Measurements from ENCODE around the gene HTR3B. TPM values are rescaled to one million over a fixed set of nuclear protein-coding genes. Genes with fewer than 3 reads are reported as not detected.

The HTR3B gene
- total and polyA plus RNA-seq, 4 donors = 0.13 to 0.86 (median 0.79) TPM; not detected in 1

DNA sequence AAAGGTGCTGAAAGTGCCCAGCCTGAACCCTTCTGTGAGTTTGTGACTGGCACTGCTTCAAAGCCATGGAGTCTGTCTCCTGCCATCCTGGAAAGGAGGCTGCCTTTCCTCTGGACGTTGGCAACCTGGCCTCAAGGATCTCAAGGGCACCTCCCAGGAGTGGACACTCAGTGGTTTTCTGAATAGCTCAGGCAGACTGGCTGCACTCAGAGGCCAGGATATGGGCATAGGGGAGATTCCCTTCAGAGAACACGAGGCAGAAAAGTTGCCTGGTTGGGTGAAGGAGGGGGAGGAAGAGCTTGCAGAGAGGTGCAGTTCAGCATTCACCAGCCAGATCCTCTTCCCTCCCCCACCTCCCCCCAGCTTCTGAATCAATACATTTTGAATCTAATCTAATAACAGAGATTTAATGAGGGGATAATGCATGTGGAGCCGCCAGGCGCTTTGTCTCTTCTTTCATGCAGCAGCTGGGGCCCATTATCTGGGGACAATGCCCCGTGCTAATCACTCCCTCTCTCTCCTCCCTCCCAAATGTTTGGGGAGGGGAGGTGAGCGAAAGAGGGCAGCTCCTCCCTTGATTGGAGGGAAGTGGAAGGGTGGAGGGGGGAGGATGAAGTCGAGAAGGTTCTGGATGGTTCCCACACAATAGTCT lies 88.0 kb downstream of the HTR3B start:
- Histone ChIP-seq H3K9me3 (ENCODE audit: control insufficient read depth, insufficient read depth, low read length) (no peaks in the 10 kb centered on the region), H3K4me1 (ENCODE audit: control insufficient read depth, insufficient read depth, low read length) (peaks cover 8% of the 10 kb centered on the region), H3K27me3 (ENCODE audit: control insufficient read depth, insufficient read depth, low read length) (peaks cover 5% of the 10 kb centered on the region), H3K4me3 (ENCODE audit: low read depth, low read length) (no peak overlapping the region), H3K36me3 (ENCODE audit: control insufficient read depth, insufficient read depth, low read length) (no peaks in the 10 kb centered on the region), H3K27ac (ENCODE audit: low read depth, low read length) (no peak overlapping the region)
- peak in 2 of 6 donors; percentile 61 to 63 for DNase-seq (ENCODE audit: low read depth in 4 of 6, low spot score in 6 of 6)
- whole genome bisulfite sequencing (ENCODE audit: insufficient coverage) = 21% methylated on average over 1 of the region's 7 CpGs

DNA sequence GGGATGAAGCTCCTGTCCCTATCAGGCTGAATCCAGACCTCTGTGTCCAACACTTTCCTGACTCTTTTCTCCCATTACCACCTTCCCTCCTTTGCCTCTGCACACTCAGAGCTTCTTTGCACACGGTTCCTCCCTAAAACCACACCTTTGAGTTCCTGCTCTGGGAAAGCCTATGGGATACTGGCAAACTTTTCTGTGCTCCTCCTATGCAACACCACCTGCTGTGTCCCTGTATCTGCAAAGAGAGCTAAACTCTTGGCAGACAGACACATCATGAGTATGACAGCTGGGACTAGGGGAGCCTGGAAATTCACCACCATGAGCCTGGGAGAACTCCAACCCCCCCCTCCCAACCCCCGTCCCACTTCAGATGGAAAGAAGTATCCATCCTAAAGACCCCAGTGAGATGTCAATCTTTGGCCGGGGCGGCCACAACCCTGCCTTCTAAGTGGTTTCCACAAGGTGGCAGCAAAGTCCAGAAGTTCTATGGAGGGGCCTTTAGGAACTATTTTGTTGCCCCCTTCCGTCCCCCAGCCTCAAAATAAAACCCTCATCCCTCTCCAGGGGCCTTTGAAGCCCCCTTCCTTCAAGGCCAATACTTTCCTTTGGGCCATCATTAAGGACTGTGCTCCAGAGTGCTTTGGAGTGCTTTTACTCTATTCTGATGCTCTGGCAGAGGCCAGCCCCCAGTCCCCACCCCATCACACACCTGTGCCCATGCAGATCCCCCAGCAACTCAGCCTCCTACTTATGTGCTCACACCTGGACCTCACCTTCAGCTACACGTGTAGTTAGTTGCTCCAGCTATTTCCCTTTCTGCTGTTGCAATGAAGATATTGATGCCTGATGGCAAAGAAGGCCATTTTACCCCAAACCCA lies 89.7 kb downstream of the HTR3B start:
- peak in 2 of 6 donors; percentile 50 to 71 for DNase-seq (ENCODE audit: low read depth in 4 of 6, low spot score in 6 of 6)
- no peak overlapping the region for H3K27ac ChIP-seq (ENCODE audit: low read depth, low read length)
- WGBS (ENCODE audit: insufficient coverage) = 0% methylated on average over 4 of the region's 6 CpGs
- no peak overlapping the region for H3K4me3 ChIP-seq (ENCODE audit: low read depth, low read length)
- no peaks in the 10 kb centered on the region for H3K9me3 ChIP-seq (ENCODE audit: control insufficient read depth, insufficient read depth, low read length)
- peaks cover 8% of the 10 kb centered on the region for H3K4me1 ChIP-seq (ENCODE audit: control insufficient read depth, insufficient read depth, low read length)
- H3K27me3 ChIP-seq (ENCODE audit: control insufficient read depth, insufficient read depth, low read length) = peaks cover 5% of the 10 kb centered on the region
- H3K36me3 ChIP-seq (ENCODE audit: control insufficient read depth, insufficient read depth, low read length) = no peaks in the 10 kb centered on the region

Small RNA genes within 50 kb of the gene (small RNA-seq; reads per million reads assigned to genes)
- gene RNU6-1107P (ENCODE audit: low replicate concordance) = not detected

Other genes starting within 250 kb of the HTR3B start
- gene TMPRSS5, start 198.5 kb upstream of the HTR3B start, total RNA-seq = 10 to 100 TPM in 1 of 2 donors, 1 to 10 TPM in 1; 9.5 to 18.8 TPM
- gene TMPRSS5, start 198.5 kb upstream of the HTR3B start, polyA plus RNA-seq (ENCODE audit: insufficient read length in 2 of 2) = 10 to 100 TPM; 11.0 to 22.7 TPM
- gene ZW10, start 131.1 kb upstream of the HTR3B start, total RNA-seq = 10 to 100 TPM; 20.6 to 21.0 TPM
- 10 to 100 TPM; 11.4 to 13.2 TPM for gene ZW10, start 131.1 kb upstream of the HTR3B start, polyA plus RNA-seq (ENCODE audit: insufficient read length in 2 of 2)
- gene CLDN25, start 125.0 kb upstream of the HTR3B start, total RNA-seq = not detected
- gene CLDN25, start 125.0 kb upstream of the HTR3B start, polyA plus RNA-seq (ENCODE audit: insufficient read length in 2 of 2) = not detected
- 10 to 100 TPM; 27.6 to 38.1 TPM for gene USP28, start 29.2 kb upstream of the HTR3B start, total RNA-seq
- gene USP28, start 29.2 kb upstream of the HTR3B start, polyA plus RNA-seq (ENCODE audit: insufficient read length in 2 of 2) = 10 to 100 TPM; 21.9 to 29.8 TPM
- 10 to 100 TPM in 1 of 2 donors, under 1 TPM in 1; 0.28 to 23.0 TPM for gene HTR3A, start 70.3 kb downstream of the HTR3B start, total RNA-seq
- gene HTR3A, start 70.3 kb downstream of the HTR3B start, polyA plus RNA-seq (ENCODE audit: insufficient read length in 2 of 2) = under 1 TPM; 0.38 to 0.59 TPM
- 10 to 100 TPM; 12.7 to 17.9 TPM for gene ZBTB16, start 154.9 kb downstream of the HTR3B start, total RNA-seq
- 1 to 10 TPM; 4.5 to 5.6 TPM for gene ZBTB16, start 154.9 kb downstream of the HTR3B start, polyA plus RNA-seq (ENCODE audit: insufficient read length in 2 of 2)

All from spinal cord (tissue), 10 donors.